GM15510 (cell line): ENCODE data around the gene FAM107B.

ENCODE experiments used
- POLR2A ChIP-seq: IDR thresholded peaks from 3 replicates; pipeline ENCODE4 v1.6.1; 2011; ENCODE audit warnings: borderline replicate concordance; ENCODE audit not compliant: insufficient read length; ENCODE audit errors: extremely low read depth

The FAM107B gene

GRCh38 chr10:14695847-14696480, 78.7 kb downstream of the FAM107B start:
- TF ChIP-seq POLR2A: no peak

- no peak for TF ChIP-seq POLR2A
Observed at GRCh38 chr10:14693891-14694290, 80.8 kb downstream of the FAM107B start.

- no peak for TF ChIP-seq POLR2A
Observed at GRCh38 chr10:14692344-14693076, 82.2 kb downstream of the FAM107B start.

- no peak for TF ChIP-seq POLR2A
Observed at GRCh38 chr10:14691359-14691758, 83.3 kb downstream of the FAM107B start.

GRCh38 chr10:14688606-14689005, 86.1 kb downstream of the FAM107B start:
- TF ChIP-seq POLR2A: no peak

- no peak for TF ChIP-seq POLR2A
Observed at GRCh38 chr10:14687340-14687739, 87.4 kb downstream of the FAM107B start.

GRCh38 chr10:14686356-14686755, 88.3 kb downstream of the FAM107B start:
- no peak for TF ChIP-seq POLR2A

- no peak for TF ChIP-seq POLR2A
Observed at GRCh38 chr10:14684354-14684753, 90.3 kb downstream of the FAM107B start.

- no peak for TF ChIP-seq POLR2A
Observed at GRCh38 chr10:14683256-14683655, 91.4 kb downstream of the FAM107B start.

- TF ChIP-seq POLR2A: no peak
Observed at GRCh38 chr10:14681802-14682201, 92.9 kb downstream of the FAM107B start.

GRCh38 chr10:14681305-14681704, 93.4 kb downstream of the FAM107B start:
- TF ChIP-seq POLR2A: no peak

GRCh38 chr10:14678637-14679036, 96.1 kb downstream of the FAM107B start:
- no peak for TF ChIP-seq POLR2A

GRCh38 chr10:14676732-14677131, 98.0 kb downstream of the FAM107B start:
- TF ChIP-seq POLR2A: no peak

- TF ChIP-seq POLR2A: no peak
Observed at GRCh38 chr10:14674376-14675050, 100.2 kb downstream of the FAM107B start.

- no peak for TF ChIP-seq POLR2A
Observed at GRCh38 chr10:14673189-14673861, 101.4 kb downstream of the FAM107B start.
